ENCODE measurements around the gene NEK9.
A peak's percentile ranks its signal among the peaks of the same experiment; 100 is the strongest.
"Not testable (repeated sequence)": the region's sequence is repeated elsewhere in the genome, so short reads cannot be mapped to it uniquely, and the experiment has no call there.

NEK9 gene

DNA sequence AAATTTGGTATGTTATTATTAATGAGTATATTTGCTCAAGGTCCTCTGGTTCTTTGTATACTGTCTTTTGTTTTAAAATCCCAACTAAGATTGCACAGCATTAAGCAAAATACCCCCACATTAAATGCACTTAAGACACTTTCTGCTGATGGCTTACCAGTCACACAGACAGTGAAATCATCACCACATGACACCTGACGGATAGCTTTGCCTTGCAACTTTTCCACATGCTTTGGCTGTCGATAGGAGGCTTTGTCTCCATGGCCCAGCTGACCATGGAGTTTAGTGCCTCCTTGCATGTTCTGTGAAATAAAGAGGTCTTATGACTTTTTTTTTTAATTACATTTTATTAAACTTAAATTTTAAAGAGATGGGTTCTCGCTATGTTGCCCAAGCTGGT is 19.7 kb downstream of the NEK9 start:
- no peak for DNase-seq (ENCODE audit: low read depth)

GRCh38 chr14:75101491-75101890 is 25.4 kb downstream of the NEK9 start:
- no peak for DNase-seq (ENCODE audit: low read depth)

DNA sequence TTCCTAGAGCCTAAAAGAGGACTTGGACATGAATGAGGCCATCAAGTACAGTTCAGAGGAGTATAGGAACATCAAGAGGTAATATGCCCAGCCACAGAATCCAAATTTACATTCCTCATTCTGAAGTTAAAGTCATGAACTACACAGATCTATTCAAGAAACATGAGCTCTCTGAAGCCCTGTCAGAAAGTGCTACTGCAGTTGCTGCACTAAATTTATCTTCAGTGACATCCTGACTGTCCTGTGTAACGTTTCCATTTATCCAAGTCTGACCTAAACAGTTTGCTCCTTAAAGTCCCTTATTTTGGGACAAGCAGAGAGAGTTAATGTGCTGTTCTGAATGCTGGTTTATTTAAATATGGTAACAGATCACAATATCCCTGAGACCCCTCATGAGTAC is 28.2 kb downstream of the NEK9 start:
- DNase-seq (ENCODE audit: low read depth): no peak

GRCh38 chr14:75098212-75098611 is 28.6 kb downstream of the NEK9 start:
- DNase-seq (ENCODE audit: low read depth): no peak

GRCh38 chr14:75096959-75097358 is 29.9 kb downstream of the NEK9 start:
- DNase-seq (ENCODE audit: low read depth): no peak

DNA sequence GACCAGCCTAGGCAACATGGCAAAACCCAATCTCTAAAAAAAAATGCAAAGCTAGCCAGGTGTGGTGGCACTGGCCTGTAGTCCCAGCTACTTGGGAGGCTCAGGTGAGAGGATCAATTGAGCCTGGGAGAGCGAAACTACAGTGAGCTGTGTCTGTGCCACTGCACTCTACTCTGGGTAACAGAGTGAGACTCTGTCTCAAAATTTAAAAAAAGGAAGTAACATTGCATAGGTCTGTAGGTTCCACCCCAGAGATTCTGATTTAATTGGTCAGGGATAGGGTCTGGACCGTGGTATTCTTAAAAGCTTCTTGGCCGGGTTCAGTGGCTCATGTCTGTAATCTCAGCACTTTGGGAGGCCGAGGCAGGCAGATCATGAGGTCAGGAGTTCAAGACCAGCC is 31.2 kb downstream of the NEK9 start:
- no peak for DNase-seq (ENCODE audit: low read depth)

GRCh38 chr14:75094896-75095295 is 32.0 kb downstream of the NEK9 start:
- no peak for DNase-seq (ENCODE audit: low read depth)

DNA sequence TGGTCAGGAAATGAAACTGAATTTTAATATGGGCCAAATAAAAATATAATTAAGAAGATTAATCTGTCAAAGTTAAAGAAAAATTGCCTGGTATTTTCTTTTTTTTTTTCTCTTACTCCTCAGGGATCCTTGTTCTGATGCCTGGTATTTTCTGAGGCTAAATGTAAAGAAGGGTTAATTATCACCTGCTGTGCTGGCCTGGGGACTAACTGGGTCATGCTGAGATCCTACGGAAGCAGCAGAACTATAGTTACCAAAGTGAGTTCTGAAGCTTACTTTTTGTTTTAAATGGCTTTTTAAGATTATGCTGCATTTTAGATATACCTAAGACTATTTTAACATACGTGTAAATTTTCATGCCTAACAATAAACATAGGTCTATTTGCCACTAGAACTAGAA is 34.1 kb downstream of the NEK9 start:
- DNase-seq (ENCODE audit: low read depth): no peak

- no peak for DNase-seq (ENCODE audit: low read depth)
Measured at GRCh38 chr14:75091251-75091650, 35.6 kb downstream of the NEK9 start.

- no peak for DNase-seq (ENCODE audit: low read depth)
Measured at GRCh38 chr14:75090353-75090752, 36.5 kb downstream of the NEK9 start.

- no peak for DNase-seq (ENCODE audit: low read depth)
Measured at GRCh38 chr14:75088566-75089373, 38.1 kb downstream of the NEK9 start.

DNA sequence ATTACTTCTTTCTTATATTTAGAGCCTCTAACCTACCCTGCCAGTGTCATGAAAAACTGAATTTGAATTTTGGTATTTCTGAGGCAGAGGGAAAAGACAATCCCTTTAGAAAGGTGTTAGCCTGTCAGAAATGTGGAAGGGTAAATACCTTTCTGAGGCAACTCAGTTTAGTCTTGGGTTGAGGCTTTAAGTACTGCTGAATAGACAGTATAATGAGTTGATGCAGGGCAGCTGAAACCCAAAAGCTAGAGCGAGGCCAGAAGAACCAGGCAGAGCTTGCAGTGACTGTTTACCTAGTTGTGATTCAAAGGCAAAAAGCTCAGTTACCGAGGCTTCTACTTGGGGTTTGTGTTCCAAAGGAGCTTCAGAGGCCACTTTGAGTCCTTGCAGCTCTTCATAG is 38.7 kb downstream of the NEK9 start:
- DNase-seq (ENCODE audit: low read depth): no peak

GRCh38 chr14:75084513-75084912 is 42.3 kb downstream of the NEK9 start:
- DNase-seq (ENCODE audit: low read depth): no peak

DNA sequence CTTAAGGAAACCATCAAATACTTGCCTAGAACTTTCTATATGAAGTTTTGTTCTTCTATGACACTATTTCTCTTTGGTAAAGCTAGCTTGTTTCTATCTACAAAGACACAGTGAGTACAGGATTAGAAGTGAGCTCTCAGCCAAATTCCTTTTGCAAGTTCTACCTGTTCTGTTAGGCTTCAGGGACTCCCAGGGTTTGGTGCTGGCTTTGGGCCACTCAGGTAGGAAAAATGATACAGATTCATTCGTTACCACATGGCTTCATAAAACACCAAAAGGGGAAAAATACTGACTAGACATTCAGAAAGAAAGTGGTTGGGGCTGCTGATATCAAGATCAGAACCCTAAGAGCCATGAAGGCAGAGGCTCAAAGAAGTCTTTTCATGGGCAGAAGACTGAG is 43.6 kb downstream of the NEK9 start:
- DNase-seq (ENCODE audit: low read depth): no peak

DNA sequence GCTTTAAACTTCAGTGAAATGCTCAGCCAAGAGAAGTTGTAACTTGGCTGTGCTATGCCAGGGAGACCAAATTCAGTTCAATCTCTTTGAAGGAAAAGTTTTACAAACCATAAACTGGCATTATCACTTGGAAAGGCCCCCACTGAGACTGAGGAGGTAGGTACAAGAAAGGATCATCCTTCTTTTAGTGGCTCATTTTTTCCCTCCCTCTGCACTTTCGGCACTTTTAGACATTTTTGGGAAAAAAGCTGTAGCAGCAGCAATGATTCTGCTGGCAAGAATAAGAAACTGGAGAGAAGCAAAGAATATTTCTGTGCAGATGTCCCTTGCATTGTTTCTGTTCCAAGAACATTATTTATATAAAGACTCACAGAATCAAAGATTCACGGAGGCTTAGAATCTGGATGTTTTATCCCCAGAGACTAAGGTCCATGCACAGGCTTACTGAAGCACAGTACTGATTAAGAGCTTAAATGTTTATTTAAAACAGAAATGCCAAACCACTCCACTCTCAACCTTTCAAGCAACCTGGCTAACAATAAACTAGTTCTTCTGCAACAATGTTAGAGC is 45.1 kb downstream of the NEK9 start:
- DNase-seq (ENCODE audit: low read depth): no peak

GRCh38 chr14:75079521-75079920 is 47.3 kb downstream of the NEK9 start:
- no peak for DNase-seq (ENCODE audit: low read depth)

DNA sequence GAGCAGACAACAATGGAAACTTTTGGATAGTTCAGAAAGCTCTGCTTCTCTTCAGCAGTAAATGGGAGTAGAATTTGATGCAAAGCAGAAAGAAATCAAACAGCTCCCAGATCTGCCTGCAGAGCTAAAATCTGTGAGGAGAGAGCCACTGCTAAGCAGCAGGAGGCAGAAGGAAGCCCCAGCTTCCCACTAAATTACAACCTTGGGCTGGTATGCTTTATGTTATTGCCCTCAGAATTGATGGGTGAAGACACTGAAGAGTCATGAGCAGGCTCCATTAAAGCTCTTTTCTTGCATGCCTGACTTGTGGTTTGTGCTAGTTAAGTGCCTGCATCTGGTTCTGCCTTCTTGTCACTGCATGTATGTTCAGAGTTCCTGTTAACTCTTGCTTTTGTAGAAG is 49.1 kb downstream of the NEK9 start:
- DNase-seq (ENCODE audit: low read depth): no peak

- no peak for DNase-seq (ENCODE audit: low read depth)
Measured at GRCh38 chr14:75070383-75070782, 56.5 kb downstream of the NEK9 start.

GRCh38 chr14:75069811-75070145 is 57.1 kb downstream of the NEK9 start:
- no peak for DNase-seq (ENCODE audit: low read depth)

DNA sequence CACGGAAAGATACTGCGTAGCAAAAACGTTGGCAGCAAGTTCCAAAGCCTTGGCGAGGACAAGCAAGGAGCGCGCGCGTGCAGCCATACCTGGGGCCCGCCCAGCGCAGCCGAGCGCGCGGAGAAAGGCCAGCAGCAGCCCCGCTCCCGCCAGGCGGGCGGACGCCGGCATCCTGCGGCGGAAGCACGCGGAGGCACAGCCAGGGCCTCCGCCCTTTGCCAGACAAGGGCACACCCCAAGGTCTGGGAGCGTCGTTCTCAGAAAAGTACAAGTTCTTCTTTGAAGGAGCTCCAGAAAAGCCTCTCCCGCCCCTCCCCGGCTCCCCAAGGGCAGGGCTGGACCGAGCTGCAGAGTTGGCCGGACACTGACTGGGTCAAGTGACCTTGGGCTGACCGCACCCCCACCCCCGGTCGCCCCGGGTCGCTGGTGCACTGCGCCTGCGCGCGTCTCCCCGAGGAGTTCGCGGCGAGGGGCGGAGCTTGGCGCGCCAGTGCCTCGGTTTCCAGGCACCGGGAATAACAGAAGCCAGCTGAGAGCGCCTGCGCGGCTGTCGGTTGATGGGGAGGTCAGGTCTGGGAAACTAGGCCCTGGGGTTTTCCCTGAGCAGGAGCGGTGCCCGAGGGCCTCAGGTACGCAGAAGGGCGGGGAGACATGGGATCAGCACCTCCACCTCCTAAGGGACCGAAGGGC is 57.6 kb downstream of the NEK9 start, which contains the start of gene ZC2HC1C:
ZC2HC1C (plus strand) TSS at position 521 of the 690 bp plus-strand sequence. CDS start 933 bp downstream, outside the sequence.
- peak; percentile 51 for DNase-seq (ENCODE audit: low read depth)

DNA sequence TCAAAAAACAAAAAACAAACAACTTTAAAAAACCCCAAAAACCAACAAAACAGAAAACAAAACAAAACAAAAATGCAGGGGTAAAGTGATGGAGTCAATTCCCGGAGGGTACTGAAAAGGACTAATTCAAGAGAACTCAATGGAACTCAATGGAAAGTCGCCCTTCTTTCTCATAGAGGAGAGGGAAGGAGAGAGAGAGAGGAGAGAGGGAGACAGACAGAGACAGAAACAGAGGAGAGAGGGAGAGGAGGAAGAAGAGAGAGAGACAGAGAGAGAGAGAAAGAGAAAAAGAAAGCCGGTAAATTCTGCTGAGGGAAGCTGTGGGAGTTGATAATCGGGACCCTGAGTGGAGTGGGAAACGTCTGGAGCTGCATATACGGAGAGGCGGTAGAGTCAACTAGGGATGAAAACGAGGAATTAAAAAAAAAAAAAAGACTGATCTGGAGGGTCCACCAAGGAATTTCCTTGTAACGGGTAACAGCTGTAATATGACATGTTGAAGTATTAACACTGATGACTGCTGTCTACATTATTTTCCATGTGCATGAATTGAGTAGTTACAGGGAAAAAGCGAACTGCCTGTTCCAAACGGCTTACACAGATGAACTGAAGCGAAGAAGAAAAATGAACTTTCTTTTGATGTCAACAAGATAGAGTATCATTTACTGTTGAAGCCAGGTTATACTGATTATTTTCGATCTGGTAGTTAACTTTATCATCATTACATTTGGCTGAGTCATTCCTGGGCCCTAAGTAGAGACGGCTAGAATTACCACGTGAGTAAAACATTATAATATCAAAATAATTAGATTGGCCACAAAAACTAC is 58.3 kb downstream of the NEK9 start:
- DNase-seq (ENCODE audit: low read depth): no peak

- not testable (repeated sequence) for DNase-seq (ENCODE audit: low read depth)
Measured at GRCh38 chr14:75067765-75068164, 59.1 kb downstream of the NEK9 start.

Measured in HS-27A (cell line).